ENCODE data around the gene SALL3. TPM values are rescaled to one million over a fixed set of nuclear protein-coding genes. Genes with fewer than 3 reads are reported as not detected.
A peak's percentile ranks its signal among the peaks of the same experiment; 100 is the strongest.

SALL3 gene
- total RNA-seq, 3 donors from 2014 or later (not counting 1 experiment from before 2014, with no cell fraction given): not detected

DNA sequence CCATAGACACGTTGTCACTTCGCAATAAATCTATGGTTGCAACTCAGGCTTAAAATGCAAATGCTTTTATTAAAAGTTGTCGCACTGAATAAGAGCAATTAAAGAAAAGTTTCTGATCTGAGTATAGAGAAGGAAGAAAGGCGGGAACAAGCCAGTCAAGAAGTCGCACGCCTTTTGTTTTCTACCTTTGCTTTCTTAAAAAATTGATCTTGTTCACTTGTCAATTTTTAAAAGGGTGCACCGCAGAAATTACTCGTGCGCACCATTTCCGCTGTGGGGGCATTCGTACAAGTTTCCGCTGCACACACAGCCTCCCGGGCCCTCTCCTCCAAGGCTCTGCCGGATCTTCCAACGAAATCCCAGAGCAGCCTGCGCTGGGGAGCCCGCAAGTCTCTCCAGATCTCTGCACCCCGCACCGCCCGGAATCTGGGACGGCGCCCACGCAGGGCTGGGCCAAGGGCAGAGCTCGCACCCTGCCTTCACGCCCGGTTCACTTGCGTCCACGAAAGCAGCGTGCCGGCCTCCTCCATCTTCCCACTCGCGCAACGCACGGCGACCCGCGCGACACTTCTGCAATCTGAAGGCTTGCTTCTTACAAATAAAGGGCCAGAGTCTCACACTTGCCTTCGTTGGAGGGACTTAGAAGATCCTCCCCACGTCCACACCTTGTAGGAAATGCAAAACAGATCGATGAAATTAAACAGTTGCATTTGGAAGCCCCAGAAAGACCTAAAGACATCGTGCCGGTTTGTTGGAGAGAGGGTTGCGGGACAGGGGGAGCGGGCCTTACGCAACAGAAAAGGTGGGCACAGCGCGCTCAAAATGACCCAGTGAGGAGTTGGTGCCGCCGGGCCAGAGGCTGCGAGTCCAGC, 2.6 kb upstream of the SALL3 start:
- 8% methylated on average over 51 of the region's 51 CpGs for WGBS (ENCODE audit: insufficient coverage)
- peaks cover 52 to 61% of the 10 kb centered on the region in 2 donors for H3K27me3 Mint-ChIP-seq (ENCODE audit: low read depth in 2 of 2)
- no peak for DNase-seq
- TF ChIP-seq, protein P1, sequence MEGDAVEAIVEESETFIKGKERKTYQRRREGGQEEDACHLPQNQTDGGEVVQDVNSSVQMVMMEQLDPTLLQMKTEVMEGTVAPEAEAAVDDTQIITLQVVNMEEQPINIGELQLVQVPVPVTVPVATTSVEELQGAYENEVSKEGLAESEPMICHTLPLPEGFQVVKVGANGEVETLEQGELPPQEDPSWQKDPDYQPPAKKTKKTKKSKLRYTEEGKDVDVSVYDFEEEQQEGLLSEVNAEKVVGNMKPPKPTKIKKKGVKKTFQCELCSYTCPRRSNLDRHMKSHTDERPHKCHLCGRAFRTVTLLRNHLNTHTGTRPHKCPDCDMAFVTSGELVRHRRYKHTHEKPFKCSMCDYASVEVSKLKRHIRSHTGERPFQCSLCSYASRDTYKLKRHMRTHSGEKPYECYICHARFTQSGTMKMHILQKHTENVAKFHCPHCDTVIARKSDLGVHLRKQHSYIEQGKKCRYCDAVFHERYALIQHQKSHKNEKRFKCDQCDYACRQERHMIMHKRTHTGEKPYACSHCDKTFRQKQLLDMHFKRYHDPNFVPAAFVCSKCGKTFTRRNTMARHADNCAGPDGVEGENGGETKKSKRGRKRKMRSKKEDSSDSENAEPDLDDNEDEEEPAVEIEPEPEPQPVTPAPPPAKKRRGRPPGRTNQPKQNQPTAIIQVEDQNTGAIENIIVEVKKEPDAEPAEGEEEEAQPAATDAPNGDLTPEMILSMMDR (IDR thresholded peaks at IDR 0.05): no peak
- H3K9me3 Mint-ChIP-seq: no peaks in the 10 kb centered on the region
- H3K36me3 Mint-ChIP-seq: no peaks in the 10 kb centered on the region
- no peaks in the 10 kb centered on the region for H3K9me3 ChIP-seq (ENCODE audit: control insufficient read depth, insufficient read depth, low read length)
- peaks cover 28% of the 10 kb centered on the region for H3K27me3 ChIP-seq (ENCODE audit: control insufficient read depth, insufficient read depth, low read length)
- no peak overlapping the region for H3K27ac ChIP-seq (ENCODE audit: low read length)
- H3K27ac Mint-ChIP-seq: no peak overlapping the region
- H3K4me1 Mint-ChIP-seq: peaks cover 0 to 5% of the 10 kb centered on the region in 2 donors
- peak overlapping the region; percentile 68 for H3K4me3 Mint-ChIP-seq
- intact Hi-C loops (cut with micrococcal nuclease): loop anchor here (1.0 kb wide), 1 partner anchor 15 kb away; no protein-coding TSS in a partner anchor
- H3K36me3 ChIP-seq (ENCODE audit: control insufficient read depth, insufficient read depth, low read length): no peaks in the 10 kb centered on the region
- peaks cover 5% of the 10 kb centered on the region for H3K4me1 ChIP-seq (ENCODE audit: control insufficient read depth, insufficient read depth, low read length)
- no peak for ATAC-seq
- H3K4me3 ChIP-seq (ENCODE audit: low read length): no peak overlapping the region

DNA sequence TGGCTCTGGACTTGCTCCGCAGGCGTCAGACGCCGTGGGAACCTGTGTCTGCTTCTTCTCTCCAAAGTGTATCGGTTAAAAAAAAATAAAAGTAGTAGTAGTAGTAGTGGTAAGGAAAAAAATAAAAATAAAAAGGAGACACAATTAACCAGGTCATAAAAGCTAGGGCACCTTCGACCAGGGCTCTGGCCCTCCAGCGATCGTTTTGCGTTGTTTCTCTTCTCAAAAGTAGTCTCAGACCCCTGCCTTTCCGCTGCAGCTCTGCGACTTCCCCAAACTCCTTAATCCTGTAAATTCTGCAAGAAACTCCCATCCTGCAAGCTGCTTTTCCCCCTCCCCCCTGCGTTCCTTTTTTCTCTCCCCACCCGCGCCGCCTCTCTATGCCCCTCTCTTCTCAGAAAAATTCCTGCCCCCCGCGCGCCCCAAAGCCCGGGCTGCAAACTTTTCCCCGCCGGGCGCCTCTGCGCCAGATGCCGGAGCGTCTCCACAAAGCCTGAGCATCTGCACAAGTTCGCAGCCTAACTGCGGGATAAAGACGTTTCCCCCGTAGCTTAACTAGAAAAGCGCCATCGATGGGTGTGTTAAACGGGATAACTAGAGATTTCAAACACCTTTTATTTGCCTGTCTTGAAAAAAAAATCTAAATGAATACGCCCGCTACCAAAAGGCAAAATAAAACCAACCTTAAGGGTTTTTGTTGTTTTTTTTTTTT, 1.8 kb upstream of the SALL3 start:
- DNase-seq (no peak), ATAC-seq (no peak)
- no peak overlapping the region for H3K4me3 ChIP-seq (ENCODE audit: low read length)
- no peaks in the 10 kb centered on the region for H3K36me3 Mint-ChIP-seq
- no peaks in the 10 kb centered on the region for H3K9me3 Mint-ChIP-seq
- H3K4me3 Mint-ChIP-seq: peak overlapping the region; percentile 68
- H3K4me1 Mint-ChIP-seq: peaks cover 0 to 5% of the 10 kb centered on the region in 2 donors
- H3K27me3 ChIP-seq (ENCODE audit: control insufficient read depth, insufficient read depth, low read length): peaks cover 35% of the 10 kb centered on the region
- peaks cover 5% of the 10 kb centered on the region for H3K4me1 ChIP-seq (ENCODE audit: control insufficient read depth, insufficient read depth, low read length)
- no peaks in the 10 kb centered on the region for H3K36me3 ChIP-seq (ENCODE audit: control insufficient read depth, insufficient read depth, low read length)
- no peak overlapping the region for H3K27ac ChIP-seq (ENCODE audit: low read length)
- WGBS (ENCODE audit: insufficient coverage): 7% methylated on average over 32 of the region's 34 CpGs
- H3K27ac Mint-ChIP-seq: no peak overlapping the region
- TF ChIP-seq, protein P1 (IDR thresholded peaks at IDR 0.05): no peak
- H3K27me3 Mint-ChIP-seq (ENCODE audit: low read depth in 2 of 2): peaks cover 53 to 61% of the 10 kb centered on the region in 2 donors
- intact Hi-C loops (cut with micrococcal nuclease): no loop called here
- H3K9me3 ChIP-seq (ENCODE audit: control insufficient read depth, insufficient read depth, low read length): no peaks in the 10 kb centered on the region

DNA sequence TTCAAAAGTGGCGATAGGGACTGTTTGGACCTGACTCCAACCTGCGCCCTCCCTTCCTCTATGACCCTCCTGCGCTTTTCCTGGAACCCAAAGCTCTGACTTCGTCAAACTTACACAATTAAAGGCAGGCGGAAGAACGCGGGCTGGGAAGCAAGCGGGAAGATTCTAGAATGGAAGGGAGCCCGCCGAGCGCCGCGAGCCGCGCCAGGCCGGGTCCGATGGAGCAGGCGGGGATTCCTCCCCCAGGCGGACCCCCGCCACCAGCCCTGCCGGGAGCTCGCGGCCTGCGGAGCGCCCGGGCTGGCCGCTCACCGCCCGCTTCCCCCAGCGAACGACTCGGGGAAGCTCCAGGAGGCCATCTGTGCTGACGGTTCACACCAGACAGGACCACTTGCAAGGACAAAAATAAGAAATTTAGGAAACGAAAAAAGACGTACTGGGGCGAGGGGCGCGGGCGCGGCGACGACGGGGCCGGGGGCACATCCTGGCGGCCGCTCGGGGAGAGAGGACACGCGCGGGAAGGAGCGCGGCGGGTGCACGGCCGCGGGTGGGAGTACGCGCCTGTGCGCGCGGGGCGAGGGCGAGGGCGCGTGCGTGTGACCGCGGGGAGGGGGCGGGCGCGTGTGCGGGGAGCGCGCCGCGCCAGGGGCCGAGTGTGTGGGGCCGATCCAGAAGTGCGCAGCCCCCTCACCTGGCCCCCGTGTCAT, 1.1 kb upstream of the SALL3 start:
- Histone ChIP-seq H3K4me1 (ENCODE audit: control insufficient read depth, insufficient read depth, low read length) (peaks cover 5% of the 10 kb centered on the region), H3K27me3 (ENCODE audit: control insufficient read depth, insufficient read depth, low read length) (peaks cover 35% of the 10 kb centered on the region), H3K36me3 (ENCODE audit: control insufficient read depth, insufficient read depth, low read length) (no peaks in the 10 kb centered on the region), H3K9me3 (ENCODE audit: control insufficient read depth, insufficient read depth, low read length) (no peaks in the 10 kb centered on the region), H3K27ac (ENCODE audit: low read length) (no peak overlapping the region), H3K4me3 (ENCODE audit: low read length) (no peak overlapping the region)
- TF ChIP-seq, protein P1 (IDR thresholded peaks at IDR 0.05): no peak
- peaks cover 52 to 62% of the 10 kb centered on the region in 2 donors for H3K27me3 Mint-ChIP-seq (ENCODE audit: low read depth in 2 of 2)
- no peak overlapping the region for H3K27ac Mint-ChIP-seq
- no peak for ATAC-seq
- WGBS (ENCODE audit: insufficient coverage): 5% methylated on average over 80 of the region's 80 CpGs
- H3K4me1 Mint-ChIP-seq: peaks cover 0 to 5% of the 10 kb centered on the region in 2 donors
- no peak for DNase-seq
- intact Hi-C loops (cut with micrococcal nuclease): no loop called here
- H3K36me3 Mint-ChIP-seq: no peaks in the 10 kb centered on the region
- no peaks in the 10 kb centered on the region for H3K9me3 Mint-ChIP-seq
- peak overlapping the region; percentile 31 for H3K4me3 Mint-ChIP-seq
